Activated naive CD4-positive, alpha-beta T cell treated with anti-CD3 and anti-CD28 coated beads for 36 hours (primary cell): Measurements from ENCODE around the gene UBFD1. TPM values are rescaled to one million over a fixed set of nuclear protein-coding genes. Genes with fewer than 3 reads are reported as not detected.
"Not testable (repeated sequence)": the region's sequence is repeated elsewhere in the genome, so short reads cannot be mapped to it uniquely, and the experiment has no call there.

Source experiments
- CTCF ChIA-PET: fragments of 350-600 bp; sonication (Branson Sonifier 250); formaldehyde crosslinking; loops from one replicate; lab custom pipeline; 2021; ENCODE audit warnings: antibody characterized with exemption; lab: Charles Lee
- DNase-seq: peaks from one replicate; pipeline ENCODE4 v3.0.0-alpha.2; 2020
- H3K27ac Mint-ChIP-seq: one replicate; pipeline ENCODE4 v1.8.0; 2021; ENCODE audit warnings: mild to moderate bottlenecking, mixed read lengths
- H3K27me3 Mint-ChIP-seq: one replicate; pipeline ENCODE4 v1.8.0; 2021; ENCODE audit warnings: low read depth, mixed read lengths
- H3K36me3 Mint-ChIP-seq: one replicate; pipeline ENCODE4 v1.8.0; 2021; ENCODE audit warnings: low read depth, mixed read lengths
- H3K4me1 Mint-ChIP-seq: one replicate; pipeline ENCODE4 v1.8.0; 2021; ENCODE audit warnings: low read depth, mixed read lengths
- H3K4me3 Mint-ChIP-seq: one replicate; pipeline ENCODE4 v1.8.0; 2021; ENCODE audit warnings: mild to moderate bottlenecking, moderate library complexity, mixed read lengths
- H3K9me3 Mint-ChIP-seq: one replicate; pipeline ENCODE4 v1.8.0; 2021; ENCODE audit warnings: mixed read lengths
- intact Hi-C: fragments of 100-400 bp; cut with micrococcal nuclease; formaldehyde crosslinking; loops from one replicate; pipeline ENCODE4 v1.15.1; 2023
- total RNA-seq, 2 experiments: library from RNA; stranded (reverse); gene quantifications; one replicate each; pipeline ENCODE4 v1.2.3, GENCODE V29; 2021

UBFD1 gene
- total RNA-seq, 2 experiments from 2014 or later = 52.3 to 54.6 TPM

GRCh38 chr16:23595951-23596720, 38.6 kb downstream of the UBFD1 start, which contains the start of gene NDUFAB1:
Gene NDUFAB1 (minus strand): TSS chr16:23596316. CDS start chr16:23596290, 26 bp downstream.
- intact Hi-C loops = loop anchor here (1.0 to 5.0 kb wide), 4 partner anchors 39 to 413 kb away; partner anchors contain the start of genes DCTN5, EARS2, PALB2 and SCNN1G

GRCh38 chr16:23597003-23597756, 39.7 kb downstream of the UBFD1 start:
- H3K4me1 Mint-ChIP-seq = peaks cover 34% of the 10 kb centered on the region
- H3K27me3 Mint-ChIP-seq = no peaks in the 10 kb centered on the region
- H3K4me3 Mint-ChIP-seq = peak overlapping the region; percentile 39
- CTCF ChIA-PET = interaction anchor here (0.6 to 1.7 kb wide), 15 partner anchors 12 to 145 kb away, joined by 3 to 8 read pairs (median 4); partner anchors contain the start of genes EARS2 and UBFD1
- H3K9me3 Mint-ChIP-seq = no peaks in the 10 kb centered on the region
- peak overlapping the region; percentile 30 for H3K27ac Mint-ChIP-seq
- intact Hi-C loops = loop anchor here (2.0 to 5.0 kb wide), 2 partner anchors 90 to 414 kb away; partner anchors contain the start of gene SCNN1G
- peak; percentile 30 for DNase-seq
- H3K36me3 Mint-ChIP-seq = peaks cover 12% of the 10 kb centered on the region

More at GRCh38 chr16:23595951-23596720, 38.6 kb downstream of the UBFD1 start, which contains the start of gene NDUFAB1:
- Mint-ChIP-seq H3K9me3 (no peaks in the 10 kb centered on the region), H3K4me3 (peak within 1 kb of the TSS; percentile 79), H3K27me3 (no peaks in the 10 kb centered on the region), H3K27ac (peak within 1 kb of the TSS; percentile 76), H3K4me1 (peaks cover 39% of the 10 kb centered on the region), H3K36me3 (peaks cover 12% of the 10 kb centered on the region)
- CTCF ChIA-PET = interaction anchor here (0.6 to 1.6 kb wide), 12 partner anchors 13 to 122 kb away, joined by 3 to 8 read pairs (median 4); partner anchors contain the start of genes EARS2 and UBFD1
- peak; percentile 93 for DNase-seq

GRCh38 chr16:23607726-23608125, 50.2 kb downstream of the UBFD1 start:
- CTCF ChIA-PET = no interaction called here
- no peaks in the 10 kb centered on the region for H3K4me1 Mint-ChIP-seq
- no peaks in the 10 kb centered on the region for H3K27me3 Mint-ChIP-seq
- no peak for DNase-seq
- H3K4me3 Mint-ChIP-seq = no peak overlapping the region
- H3K9me3 Mint-ChIP-seq = no peaks in the 10 kb centered on the region
- no peak overlapping the region for H3K27ac Mint-ChIP-seq
- peaks cover 18% of the 10 kb centered on the region for H3K36me3 Mint-ChIP-seq
- intact Hi-C loops = no loop called here

- CTCF ChIA-PET = no interaction called here
- no peaks in the 10 kb centered on the region for H3K4me1 Mint-ChIP-seq
- peaks cover 18% of the 10 kb centered on the region for H3K36me3 Mint-ChIP-seq
- H3K4me3 Mint-ChIP-seq = no peak overlapping the region
- no peaks in the 10 kb centered on the region for H3K27me3 Mint-ChIP-seq
- H3K9me3 Mint-ChIP-seq = no peaks in the 10 kb centered on the region
- DNase-seq = no peak
- intact Hi-C loops = no loop called here
- no peak overlapping the region for H3K27ac Mint-ChIP-seq
These were observed 50.7 kb downstream of the UBFD1 start for GRCh38 chr16:23608194-23608593.

GRCh38 chr16:23609929-23610328, 52.4 kb downstream of the UBFD1 start:
- Mint-ChIP-seq H3K9me3 (no peaks in the 10 kb centered on the region), H3K4me3 (no peak overlapping the region), H3K36me3 (peaks cover 18% of the 10 kb centered on the region), H3K27me3 (no peaks in the 10 kb centered on the region), H3K27ac (no peak overlapping the region), H3K4me1 (no peaks in the 10 kb centered on the region)
- CTCF ChIA-PET = interaction anchor here (0.6 to 1.3 kb wide), 2 partner anchors 12 to 16 kb away, joined by 3 read pairs; no protein-coding TSS in a partner anchor
- no peak for DNase-seq
- intact Hi-C loops = no loop called here

GRCh38 chr16:23610905-23611304, 53.4 kb downstream of the UBFD1 start:
- DNase-seq, H3K4me1 Mint-ChIP-seq, H3K27ac Mint-ChIP-seq, intact Hi-C loops, H3K4me3 Mint-ChIP-seq, H3K9me3 Mint-ChIP-seq, H3K27me3 Mint-ChIP-seq: not testable (repeated sequence)
- H3K36me3 Mint-ChIP-seq = peaks cover 20% of the 10 kb centered on the region
- CTCF ChIA-PET = interaction anchor here (0.7 kb wide), 1 partner anchor 33 kb away, joined by 3 read pairs; no protein-coding TSS in a partner anchor

- no peaks in the 10 kb centered on the region for H3K4me1 Mint-ChIP-seq
- H3K36me3 Mint-ChIP-seq = peaks cover 24% of the 10 kb centered on the region
- no peak overlapping the region for H3K27ac Mint-ChIP-seq
- no peaks in the 10 kb centered on the region for H3K27me3 Mint-ChIP-seq
- no peaks in the 10 kb centered on the region for H3K9me3 Mint-ChIP-seq
- no peak overlapping the region for H3K4me3 Mint-ChIP-seq
- intact Hi-C loops = no loop called here
- DNase-seq = no peak
- CTCF ChIA-PET = no interaction called here
These were observed 54.4 kb downstream of the UBFD1 start for GRCh38 chr16:23611936-23612335.

GRCh38 chr16:23615805-23616204, 58.3 kb downstream of the UBFD1 start:
- Mint-ChIP-seq H3K27ac (no peak overlapping the region), H3K36me3 (peaks cover 31% of the 10 kb centered on the region), H3K4me3 (no peak overlapping the region), H3K4me1 (no peaks in the 10 kb centered on the region), H3K27me3 (no peaks in the 10 kb centered on the region), H3K9me3 (no peaks in the 10 kb centered on the region)
- no peak for DNase-seq
- intact Hi-C loops = no loop called here
- CTCF ChIA-PET = interaction anchor here (0.6 to 0.7 kb wide), 2 partner anchors 58 to 180 kb away, joined by 3 to 4 read pairs; partner anchors contain the start of gene UBFD1

Other genes with a start within 250 kb of the UBFD1 start
- gene COG7, start 104.5 kb upstream of the UBFD1 start, total RNA-seq = 10 to 100 TPM; 16.4 to 16.9 TPM
- 10 to 100 TPM; 53.0 to 62.7 TPM for gene GGA2, start 47.2 kb upstream of the UBFD1 start, total RNA-seq
- gene EARS2, start 377 bp upstream of the UBFD1 start, total RNA-seq = 10 to 100 TPM; 23.7 to 25.1 TPM
- 100 to 1,000 TPM; 163 to 170 TPM for gene NDUFAB1, start 38.6 kb downstream of the UBFD1 start, total RNA-seq
- 10 to 100 TPM; 17.8 to 18.1 TPM for gene PALB2, start 83.6 kb downstream of the UBFD1 start, total RNA-seq
- gene DCTN5, start 83.7 kb downstream of the UBFD1 start, total RNA-seq = 10 to 100 TPM; 57.5 to 60.7 TPM
- 10 to 100 TPM; 91.8 to 98.0 TPM for gene PLK1, start 121.2 kb downstream of the UBFD1 start, total RNA-seq
- gene ERN2, start 155.5 kb downstream of the UBFD1 start, total RNA-seq = not detected
- not detected for gene CHP2, start 197.3 kb downstream of the UBFD1 start, total RNA-seq